Measurements from ENCODE around the gene TAF1.
"Not testable (repeated sequence)": the region's sequence is repeated elsewhere in the genome, so short reads cannot be mapped to it uniquely, and the experiment has no call there.

TAF1 gene

GRCh38 chrX:71365875-71366673 lies at the start of gene TAF1:
TAF1 (plus strand) TSS chrX:71366357; CDS start chrX:71366375, 18 bp downstream.
- H3K27me3 ChIP-seq (ENCODE audit: control insufficient read depth in 1 of 2, insufficient read depth in 2 of 2, low read length in 2 of 2): peaks cover 0 to 2% of the 10 kb centered on the region in 2 donors
- peak within 1 kb of the TSS; percentile 91 to 93 for H3K9ac ChIP-seq (ENCODE audit: low read length in 2 of 2)
- H3K27ac ChIP-seq (ENCODE audit: low read length): peak within 1 kb of the TSS; percentile 90
- H3K4me1 ChIP-seq (ENCODE audit: control insufficient read depth, insufficient read depth, low read length): peaks cover 10% of the 10 kb centered on the region
- peaks cover 3 to 6% of the 10 kb centered on the region in 2 donors for H3K36me3 ChIP-seq (ENCODE audit: control insufficient read depth in 2 of 2, insufficient read depth in 2 of 2, low read length in 2 of 2)
- H3K9me3 ChIP-seq (ENCODE audit: control insufficient read depth in 2 of 2, low read length in 2 of 2): no peaks in the 10 kb centered on the region
- H3K4me3 ChIP-seq (ENCODE audit: low read length in 2 of 2): peak within 1 kb of the TSS; percentile 88 to 91

- not testable (repeated sequence) for H3K4me1 ChIP-seq (ENCODE audit: control insufficient read depth, insufficient read depth, low read length); H3K4me3 ChIP-seq (ENCODE audit: low read length in 2 of 2); H3K36me3 ChIP-seq (ENCODE audit: control insufficient read depth in 2 of 2, insufficient read depth in 2 of 2, low read length in 2 of 2); H3K27ac ChIP-seq (ENCODE audit: low read length); H3K9ac ChIP-seq (ENCODE audit: low read length in 2 of 2); H3K27me3 ChIP-seq (ENCODE audit: control insufficient read depth in 1 of 2, insufficient read depth in 2 of 2, low read length in 2 of 2); H3K9me3 ChIP-seq (ENCODE audit: control insufficient read depth in 2 of 2, low read length in 2 of 2)
Measured at GRCh38 chrX:71316959-71317358, 49.2 kb upstream of the TAF1 start.

GRCh38 chrX:71320126-71320525 lies 46.0 kb upstream of the TAF1 start:
- H3K27ac ChIP-seq (ENCODE audit: low read length): no peak overlapping the region
- H3K9ac ChIP-seq (ENCODE audit: low read length in 2 of 2): no peak overlapping the region
- H3K27me3 ChIP-seq (ENCODE audit: control insufficient read depth in 1 of 2, insufficient read depth in 2 of 2, low read length in 2 of 2): no peaks in the 10 kb centered on the region
- H3K36me3 ChIP-seq (ENCODE audit: control insufficient read depth in 2 of 2, insufficient read depth in 2 of 2, low read length in 2 of 2): no peaks in the 10 kb centered on the region
- no peaks in the 10 kb centered on the region for H3K9me3 ChIP-seq (ENCODE audit: control insufficient read depth in 2 of 2, low read length in 2 of 2)
- no peak overlapping the region for H3K4me3 ChIP-seq (ENCODE audit: low read length in 2 of 2)
- peaks cover 3% of the 10 kb centered on the region for H3K4me1 ChIP-seq (ENCODE audit: control insufficient read depth, insufficient read depth, low read length)

GRCh38 chrX:71321731-71322130 lies 44.4 kb upstream of the TAF1 start:
- Histone ChIP-seq H3K4me1 (ENCODE audit: control insufficient read depth, insufficient read depth, low read length) (peaks cover 3% of the 10 kb centered on the region), H3K4me3 (ENCODE audit: low read length in 2 of 2) (no peak overlapping the region), H3K9ac (ENCODE audit: low read length in 2 of 2) (no peak overlapping the region), H3K27me3 (ENCODE audit: control insufficient read depth in 1 of 2, insufficient read depth in 2 of 2, low read length in 2 of 2) (no peaks in the 10 kb centered on the region), H3K27ac (ENCODE audit: low read length) (no peak overlapping the region), H3K9me3 (ENCODE audit: control insufficient read depth in 2 of 2, low read length in 2 of 2) (peaks cover 0 to 3% of the 10 kb centered on the region in 2 donors), H3K36me3 (ENCODE audit: control insufficient read depth in 2 of 2, insufficient read depth in 2 of 2, low read length in 2 of 2) (no peaks in the 10 kb centered on the region)

GRCh38 chrX:71324452-71324851 lies 41.7 kb upstream of the TAF1 start:
- H3K4me1 ChIP-seq (ENCODE audit: control insufficient read depth, insufficient read depth, low read length); H3K9me3 ChIP-seq (ENCODE audit: control insufficient read depth in 2 of 2, low read length in 2 of 2); H3K27me3 ChIP-seq (ENCODE audit: control insufficient read depth in 1 of 2, insufficient read depth in 2 of 2, low read length in 2 of 2); H3K36me3 ChIP-seq (ENCODE audit: control insufficient read depth in 2 of 2, insufficient read depth in 2 of 2, low read length in 2 of 2); H3K9ac ChIP-seq (ENCODE audit: low read length in 2 of 2); H3K27ac ChIP-seq (ENCODE audit: low read length); H3K4me3 ChIP-seq (ENCODE audit: low read length in 2 of 2): not testable (repeated sequence)

- Histone ChIP-seq H3K27me3 (ENCODE audit: control insufficient read depth in 1 of 2, insufficient read depth in 2 of 2, low read length in 2 of 2) (no peaks in the 10 kb centered on the region), H3K9ac (ENCODE audit: low read length in 2 of 2) (no peak overlapping the region), H3K9me3 (ENCODE audit: control insufficient read depth in 2 of 2, low read length in 2 of 2) (peaks cover 0 to 5% of the 10 kb centered on the region in 2 donors), H3K4me3 (ENCODE audit: low read length in 2 of 2) (no peak overlapping the region), H3K4me1 (ENCODE audit: control insufficient read depth, insufficient read depth, low read length) (peaks cover 3% of the 10 kb centered on the region), H3K36me3 (ENCODE audit: control insufficient read depth in 2 of 2, insufficient read depth in 2 of 2, low read length in 2 of 2) (no peaks in the 10 kb centered on the region), H3K27ac (ENCODE audit: low read length) (no peak overlapping the region)
Measured at GRCh38 chrX:71326394-71326793, 39.8 kb upstream of the TAF1 start.

- H3K9ac ChIP-seq (ENCODE audit: low read length in 2 of 2); H3K4me3 ChIP-seq (ENCODE audit: low read length in 2 of 2); H3K4me1 ChIP-seq (ENCODE audit: control insufficient read depth, insufficient read depth, low read length); H3K27me3 ChIP-seq (ENCODE audit: control insufficient read depth in 1 of 2, insufficient read depth in 2 of 2, low read length in 2 of 2); H3K9me3 ChIP-seq (ENCODE audit: control insufficient read depth in 2 of 2, low read length in 2 of 2); H3K36me3 ChIP-seq (ENCODE audit: control insufficient read depth in 2 of 2, insufficient read depth in 2 of 2, low read length in 2 of 2); H3K27ac ChIP-seq (ENCODE audit: low read length): not testable (repeated sequence)
Measured at GRCh38 chrX:71349151-71349665, 16.9 kb upstream of the TAF1 start.

- H3K4me3 ChIP-seq (ENCODE audit: low read length in 2 of 2); H3K36me3 ChIP-seq (ENCODE audit: control insufficient read depth in 2 of 2, insufficient read depth in 2 of 2, low read length in 2 of 2); H3K4me1 ChIP-seq (ENCODE audit: control insufficient read depth, insufficient read depth, low read length); H3K27me3 ChIP-seq (ENCODE audit: control insufficient read depth in 1 of 2, insufficient read depth in 2 of 2, low read length in 2 of 2); H3K9ac ChIP-seq (ENCODE audit: low read length in 2 of 2); H3K27ac ChIP-seq (ENCODE audit: low read length); H3K9me3 ChIP-seq (ENCODE audit: control insufficient read depth in 2 of 2, low read length in 2 of 2): not testable (repeated sequence)
Measured at GRCh38 chrX:71349867-71350266, 16.3 kb upstream of the TAF1 start.

- not testable (repeated sequence) for H3K9ac ChIP-seq (ENCODE audit: low read length in 2 of 2); H3K4me1 ChIP-seq (ENCODE audit: control insufficient read depth, insufficient read depth, low read length); H3K4me3 ChIP-seq (ENCODE audit: low read length in 2 of 2); H3K27ac ChIP-seq (ENCODE audit: low read length); H3K27me3 ChIP-seq (ENCODE audit: control insufficient read depth in 1 of 2, insufficient read depth in 2 of 2, low read length in 2 of 2); H3K9me3 ChIP-seq (ENCODE audit: control insufficient read depth in 2 of 2, low read length in 2 of 2); H3K36me3 ChIP-seq (ENCODE audit: control insufficient read depth in 2 of 2, insufficient read depth in 2 of 2, low read length in 2 of 2)
Measured at GRCh38 chrX:71352439-71352838, 13.7 kb upstream of the TAF1 start.

- Histone ChIP-seq H3K4me3 (ENCODE audit: low read length in 2 of 2) (no peak overlapping the region), H3K4me1 (ENCODE audit: control insufficient read depth, insufficient read depth, low read length) (peaks cover 10% of the 10 kb centered on the region), H3K9ac (ENCODE audit: low read length in 2 of 2) (no peak overlapping the region), H3K36me3 (ENCODE audit: control insufficient read depth in 2 of 2, insufficient read depth in 2 of 2, low read length in 2 of 2) (peaks cover 0 to 3% of the 10 kb centered on the region in 2 donors), H3K27ac (ENCODE audit: low read length) (no peak overlapping the region), H3K27me3 (ENCODE audit: control insufficient read depth in 1 of 2, insufficient read depth in 2 of 2, low read length in 2 of 2) (peaks cover 0 to 2% of the 10 kb centered on the region in 2 donors), H3K9me3 (ENCODE audit: control insufficient read depth in 2 of 2, low read length in 2 of 2) (no peaks in the 10 kb centered on the region)
Measured at GRCh38 chrX:71364221-71364620, 1.9 kb upstream of the TAF1 start.

- Histone ChIP-seq H3K36me3 (ENCODE audit: control insufficient read depth in 2 of 2, insufficient read depth in 2 of 2, low read length in 2 of 2) (peaks cover 1 to 3% of the 10 kb centered on the region in 2 donors), H3K9me3 (ENCODE audit: control insufficient read depth in 2 of 2, low read length in 2 of 2) (no peaks in the 10 kb centered on the region), H3K4me3 (ENCODE audit: low read length in 2 of 2) (peak overlapping the region; percentile 67 to 80), H3K4me1 (ENCODE audit: control insufficient read depth, insufficient read depth, low read length) (peaks cover 10% of the 10 kb centered on the region), H3K27me3 (ENCODE audit: control insufficient read depth in 1 of 2, insufficient read depth in 2 of 2, low read length in 2 of 2) (peaks cover 0 to 2% of the 10 kb centered on the region in 2 donors), H3K9ac (ENCODE audit: low read length in 2 of 2) (peak overlapping the region; percentile 87 to 91), H3K27ac (ENCODE audit: low read length) (peak overlapping the region; percentile 90)
Measured at GRCh38 chrX:71365356-71365874, 742 bp upstream of the TAF1 start.
